SK-MEL-5 (cell line): ENCODE measurements around the gene NONO. TPM values are rescaled to one million over a fixed set of nuclear protein-coding genes. Genes with fewer than 3 reads are reported as not detected.
"Not testable (repeated sequence)": the region's sequence is repeated elsewhere in the genome, so short reads cannot be mapped to it uniquely, and the experiment has no call there.

ENCODE experiments used
- DNase-seq: peaks from one replicate; pipeline ENCODE4 v3.0.0-alpha.2; 2016; ENCODE audit warnings: low read depth, low spot score
- in situ Hi-C: cut with HindIII; loops from 2 replicates; pipeline ENCODE4 v1.10.0; 2016; ENCODE audit warnings: low sequenced_read_pairs, high pct_unique_total_duplicates, low pct_unique_long_range_greater_than_20kb
- polyA plus RNA-seq, 2 experiments: library from polyadenylated mRNA; depleted of rRNA; stranded (reverse); fragments of >200 nt; gene quantifications; 2 replicates each; pipeline ENCODE4 v1.2.3, GENCODE V29; 2015
- total RNA-seq: library from RNA; depleted of rRNA; stranded (reverse); fragments of >200 nt; shearing (Covaris generic); gene quantifications from 2 replicates; pipeline ENCODE4 v1.2.3, GENCODE V29; 2014; rRNA removed

The NONO gene, protein sequence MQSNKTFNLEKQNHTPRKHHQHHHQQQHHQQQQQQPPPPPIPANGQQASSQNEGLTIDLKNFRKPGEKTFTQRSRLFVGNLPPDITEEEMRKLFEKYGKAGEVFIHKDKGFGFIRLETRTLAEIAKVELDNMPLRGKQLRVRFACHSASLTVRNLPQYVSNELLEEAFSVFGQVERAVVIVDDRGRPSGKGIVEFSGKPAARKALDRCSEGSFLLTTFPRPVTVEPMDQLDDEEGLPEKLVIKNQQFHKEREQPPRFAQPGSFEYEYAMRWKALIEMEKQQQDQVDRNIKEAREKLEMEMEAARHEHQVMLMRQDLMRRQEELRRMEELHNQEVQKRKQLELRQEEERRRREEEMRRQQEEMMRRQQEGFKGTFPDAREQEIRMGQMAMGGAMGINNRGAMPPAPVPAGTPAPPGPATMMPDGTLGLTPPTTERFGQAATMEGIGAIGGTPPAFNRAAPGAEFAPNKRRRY
- total RNA-seq = 496 and 503 TPM in 2 replicates
- 374 and 429 TPM in 2 replicates for polyA plus RNA-seq (2015; cell fraction: cytosol; rRNA removed)
- polyA plus RNA-seq (2015; cell fraction: nucleus; rRNA removed) = 922 and 970 TPM in 2 replicates

DNA sequence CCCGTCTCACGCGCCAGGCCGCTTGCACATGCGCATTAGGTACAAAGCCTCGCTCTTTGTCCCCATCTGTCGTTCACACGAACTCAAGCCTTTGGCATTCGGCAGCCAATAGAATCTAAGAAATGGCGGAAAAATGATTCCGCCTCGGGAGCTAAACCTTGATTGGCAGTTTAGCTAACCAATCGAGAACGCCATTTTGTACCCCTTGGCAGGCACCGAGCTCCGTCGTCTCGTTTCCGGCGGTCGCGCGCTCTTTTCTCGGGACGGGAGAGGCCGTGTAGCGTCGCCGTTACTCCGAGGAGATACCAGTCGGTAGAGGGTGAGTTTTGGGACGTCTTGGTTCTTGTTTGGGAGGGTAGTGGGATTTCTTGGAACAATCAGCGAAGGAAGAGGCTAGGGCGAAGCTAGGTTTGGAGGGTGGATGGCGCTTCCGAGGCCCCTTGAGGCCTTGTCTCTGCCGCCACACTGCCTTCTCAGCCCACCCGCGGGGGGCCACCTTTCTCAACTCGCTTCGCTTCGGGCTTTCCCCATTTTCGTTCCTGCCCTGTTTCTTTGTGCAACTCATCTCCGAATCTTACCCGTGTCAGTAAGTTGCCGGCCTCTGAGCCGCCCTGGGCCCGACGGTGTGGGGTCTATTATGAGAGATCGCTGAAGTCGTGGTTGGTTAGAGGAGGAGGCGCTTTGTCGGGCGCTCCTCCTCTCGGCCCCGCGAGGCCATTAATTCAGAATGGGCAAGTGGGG is at the start of gene NONO:
TSS of gene NONO (plus strand) at position 233 of the 741 bp plus-strand sequence. CDS start 7,003 bp downstream, outside the sequence.
- in situ Hi-C loops = no loop called here

DNA sequence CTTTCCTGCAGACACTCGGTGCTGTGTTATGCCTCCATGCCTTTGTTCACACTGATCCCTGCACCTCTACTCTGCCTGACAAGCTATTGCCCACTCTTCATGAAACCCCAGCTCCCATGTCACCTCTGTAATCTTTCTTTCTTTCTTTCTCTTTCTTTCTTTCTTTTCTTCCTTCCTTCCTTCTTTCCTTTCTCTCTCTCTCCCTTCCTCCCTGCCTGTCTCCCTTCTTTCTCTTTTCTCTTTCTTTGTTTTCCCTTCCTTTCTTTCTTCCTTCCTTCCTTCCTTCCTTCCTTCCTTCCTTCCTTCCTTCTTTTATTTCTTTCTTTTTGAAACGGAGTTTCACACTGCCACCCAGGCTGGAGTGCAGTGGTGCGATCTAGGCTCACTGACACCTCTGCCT is 48.0 kb upstream of the NONO start:
- in situ Hi-C loops = no loop called here
- DNase-seq = no peak

More for the DNA sequence above, at the start of gene NONO:
- DNase-seq = peak; percentile 98

DNA sequence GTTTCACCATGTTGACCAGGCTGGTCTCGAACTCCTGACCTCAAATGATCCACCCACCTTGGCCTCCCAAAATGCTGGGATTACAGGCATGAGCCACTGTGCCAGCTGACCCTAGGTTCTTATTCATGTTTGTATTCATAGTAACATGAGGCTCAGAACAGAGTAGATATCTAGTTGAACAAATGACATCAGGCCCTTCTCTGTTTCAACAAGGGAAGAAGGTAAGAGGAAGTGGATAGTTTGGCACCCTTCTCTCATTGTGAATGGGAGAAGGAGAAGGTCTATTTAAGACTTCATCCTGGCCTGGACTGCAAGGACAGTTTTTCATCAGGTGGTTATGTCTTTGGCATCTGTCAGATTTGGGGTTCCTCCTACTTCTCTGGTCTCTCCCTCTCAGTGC is 46.6 kb upstream of the NONO start:
- in situ Hi-C loops = no loop called here
- DNase-seq = no peak

DNA sequence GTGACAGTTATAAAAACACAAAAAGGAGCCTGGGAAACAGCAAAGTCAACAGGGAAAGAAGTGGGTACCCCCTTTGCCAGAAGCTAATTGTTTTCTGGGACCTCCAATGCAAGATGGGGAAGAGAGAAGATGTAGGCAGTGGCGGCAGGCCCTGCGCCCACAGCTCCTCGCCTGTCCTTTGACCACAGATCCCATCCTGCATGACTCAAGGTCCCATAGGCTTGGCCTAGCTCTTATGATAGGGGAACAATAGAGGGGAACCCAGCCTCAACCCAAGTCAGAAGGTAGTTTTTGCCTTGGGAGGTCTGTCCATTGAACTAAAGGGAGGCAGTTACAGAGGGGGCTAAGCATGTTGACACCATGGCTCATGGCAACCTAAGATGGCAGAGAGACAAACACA is 43.7 kb upstream of the NONO start:
- in situ Hi-C loops = no loop called here
- DNase-seq = no peak

DNA sequence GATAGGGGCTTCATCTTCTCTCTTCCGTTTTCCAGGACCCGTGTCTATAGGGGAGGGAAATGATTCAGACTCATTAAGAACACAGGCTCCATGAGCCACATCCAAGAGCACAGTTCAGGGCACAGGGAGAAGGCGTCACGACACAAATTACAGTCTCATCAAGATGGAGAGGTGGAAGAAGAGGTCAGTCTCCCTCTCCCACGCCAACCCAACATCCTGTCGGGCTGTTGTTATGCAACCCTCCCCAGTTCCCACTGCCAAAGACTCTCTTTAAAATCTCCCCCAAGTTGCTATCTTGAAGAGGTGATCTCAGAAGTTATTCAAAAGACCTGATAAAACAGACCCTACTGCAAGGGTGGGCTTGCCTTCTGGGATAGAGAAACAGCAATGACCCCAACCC is 42.1 kb upstream of the NONO start:
- no peak for DNase-seq
- in situ Hi-C loops = no loop called here

DNA sequence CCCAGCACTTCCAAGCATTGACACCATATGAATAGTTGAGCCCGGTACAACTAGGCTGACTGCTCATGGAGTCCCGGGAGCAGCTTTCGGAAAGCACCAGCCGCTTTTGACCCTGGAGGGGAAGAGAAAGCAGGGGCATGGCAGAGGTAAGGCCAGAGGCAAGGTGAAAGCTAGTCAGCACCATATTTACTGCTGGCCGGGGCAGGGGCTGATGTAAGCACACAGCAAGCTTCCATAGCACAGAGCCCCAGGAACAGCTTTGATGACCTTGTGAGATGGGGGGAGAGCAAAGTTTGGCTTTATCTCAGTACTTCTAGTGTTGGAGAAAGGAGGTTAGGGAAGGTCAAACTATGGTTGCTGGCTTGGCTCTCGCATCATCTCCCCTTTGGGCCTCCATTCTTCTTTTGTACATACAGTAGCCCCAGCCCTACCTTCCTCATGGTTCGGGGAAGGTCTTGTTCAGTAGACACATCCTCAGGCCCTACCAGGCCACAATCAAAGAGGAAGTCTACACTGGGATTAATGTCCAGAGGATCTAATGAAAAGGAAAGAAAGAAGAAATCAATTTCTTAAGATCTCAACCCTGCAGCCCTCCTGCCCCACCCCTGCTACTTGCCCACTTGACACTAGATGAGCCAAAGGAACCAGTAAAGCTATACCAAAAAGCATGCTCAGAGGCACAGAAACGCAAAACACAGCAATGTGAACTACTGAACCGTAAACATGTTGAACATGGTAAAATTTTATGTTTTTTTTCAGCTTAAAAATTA is 38.9 kb upstream of the NONO start:
- in situ Hi-C loops = no loop called here
- no peak for DNase-seq

DNA sequence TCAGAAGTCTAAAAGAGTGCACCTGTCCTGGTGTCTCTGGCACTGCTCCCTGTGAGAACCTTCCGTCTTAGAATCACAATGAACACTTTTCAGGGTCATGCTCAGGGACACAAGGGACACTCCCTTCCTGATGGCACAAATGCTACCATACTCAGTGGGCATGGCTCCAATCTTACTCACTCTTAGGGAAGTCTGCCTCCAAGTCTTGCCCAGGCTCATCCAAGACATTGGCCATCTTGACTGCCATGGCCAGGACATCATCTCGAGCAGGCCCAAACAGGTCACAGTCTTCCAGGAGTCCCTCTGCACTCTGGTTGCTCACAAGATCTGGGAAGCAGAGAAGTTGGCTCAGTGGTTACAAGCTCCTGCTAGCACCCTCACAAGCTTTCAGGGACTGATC is 38.3 kb upstream of the NONO start:
- in situ Hi-C loops = no loop called here
- no peak for DNase-seq

DNA sequence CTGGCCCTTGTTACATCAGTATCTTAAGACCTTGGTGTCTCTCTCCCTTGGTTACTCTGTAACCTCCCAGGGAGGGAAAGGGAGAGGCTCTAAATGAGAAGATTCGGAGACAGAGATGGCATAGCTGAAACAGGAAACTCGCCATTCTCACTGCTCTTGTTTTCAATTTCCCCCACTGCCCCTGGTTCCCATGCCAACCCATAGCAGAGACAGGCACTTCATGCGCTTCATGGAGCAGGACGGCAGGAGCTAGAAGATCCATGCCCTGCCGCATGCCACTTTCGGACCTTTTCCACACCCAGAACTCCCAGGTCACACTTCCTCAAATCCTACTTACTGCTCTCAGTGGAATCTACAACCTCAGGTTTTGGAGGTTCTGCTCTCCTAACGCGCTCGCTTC is 32.6 kb upstream of the NONO start:
- in situ Hi-C loops = no loop called here

DNA sequence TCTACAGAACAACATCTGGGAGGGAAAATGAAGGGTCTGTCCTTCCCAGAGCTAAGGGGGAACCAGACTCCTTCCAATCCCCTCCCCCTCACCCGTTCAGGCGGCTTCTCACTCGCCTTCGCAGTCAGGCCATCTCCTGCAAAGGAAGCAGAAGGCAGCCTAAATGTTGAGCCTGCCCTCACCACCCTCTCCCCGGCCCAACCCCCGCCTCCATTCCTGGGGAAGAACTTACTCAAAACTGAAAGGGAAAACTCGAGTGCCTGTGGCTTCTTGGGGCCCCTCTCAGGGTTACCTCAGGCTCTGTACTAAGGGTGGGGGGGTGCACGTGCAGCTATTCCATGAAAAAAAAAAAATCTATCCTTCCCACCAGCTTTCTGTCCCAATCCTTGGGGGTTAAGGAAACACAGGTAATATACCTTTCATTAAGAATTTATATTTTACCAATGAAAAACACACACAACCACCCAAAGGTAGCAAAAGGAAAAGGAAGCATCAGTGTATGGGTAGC is 31.9 kb upstream of the NONO start:
- in situ Hi-C loops = no loop called here

More for the DNA sequence above, 32.6 kb upstream of the NONO start:
- no peak for DNase-seq

DNA sequence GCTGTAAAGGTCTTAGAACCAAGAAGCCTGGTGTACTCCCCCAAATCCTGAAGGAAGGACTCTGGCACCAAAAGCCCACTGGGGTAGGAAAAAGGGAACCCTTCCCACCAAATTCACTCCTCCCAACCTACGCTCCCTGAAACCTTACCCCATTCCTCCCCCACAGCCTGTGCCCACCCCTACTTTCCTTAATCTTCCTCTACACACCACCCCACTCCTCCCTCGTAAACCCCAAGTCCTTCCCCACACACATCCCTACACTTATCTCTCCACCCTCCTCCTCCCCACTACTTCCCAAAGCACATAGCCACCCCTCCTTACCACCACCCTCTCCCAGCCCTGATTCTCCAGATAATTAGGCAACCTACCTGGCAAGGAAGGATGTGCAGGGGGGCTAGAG is 31.2 kb upstream of the NONO start:
- in situ Hi-C loops = no loop called here
- no peak for DNase-seq

More for the DNA sequence above, 31.9 kb upstream of the NONO start:
- no peak for DNase-seq

DNA sequence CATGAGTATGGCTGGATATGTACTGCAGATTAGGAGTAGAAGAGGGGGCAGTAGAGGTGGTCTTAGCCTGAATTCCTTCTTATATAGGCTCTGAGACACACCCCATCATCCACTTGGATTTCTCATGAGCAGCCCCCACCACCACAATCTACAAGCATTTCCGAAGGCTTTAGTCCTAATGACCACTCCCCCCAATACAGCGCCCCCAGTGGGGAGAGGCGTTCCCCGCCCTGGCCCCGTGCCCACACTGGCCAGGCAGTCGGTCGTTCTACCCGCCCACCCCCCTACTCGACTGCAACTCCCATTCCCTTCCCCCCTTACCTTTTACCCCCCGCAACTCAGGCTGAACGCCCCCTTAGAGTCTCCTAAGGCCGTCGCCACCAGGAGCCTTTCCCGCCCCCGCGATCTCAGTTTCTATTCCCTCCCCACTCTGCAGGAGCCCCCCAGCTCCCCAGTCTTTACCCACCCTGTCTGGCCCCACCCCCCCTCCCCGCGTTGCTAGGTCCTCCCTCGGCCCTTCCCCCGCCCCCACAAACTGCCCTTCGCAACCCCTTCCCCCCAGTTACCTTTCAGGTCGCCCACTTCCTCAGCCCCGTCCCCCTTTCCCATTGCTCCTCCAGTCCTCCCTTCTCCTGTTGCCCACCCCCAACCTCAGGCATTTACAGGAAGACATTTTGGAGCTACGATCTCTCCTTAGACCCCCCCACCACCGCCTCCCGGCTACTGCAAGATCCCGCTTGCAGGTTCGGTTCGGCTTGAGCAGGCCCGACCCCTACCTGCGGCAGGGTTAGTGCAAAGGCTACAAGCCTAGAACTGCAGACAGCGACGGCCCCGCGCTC is 30.0 kb upstream of the NONO start:
- in situ Hi-C loops = no loop called here
- DNase-seq = peak; percentile 38

DNA sequence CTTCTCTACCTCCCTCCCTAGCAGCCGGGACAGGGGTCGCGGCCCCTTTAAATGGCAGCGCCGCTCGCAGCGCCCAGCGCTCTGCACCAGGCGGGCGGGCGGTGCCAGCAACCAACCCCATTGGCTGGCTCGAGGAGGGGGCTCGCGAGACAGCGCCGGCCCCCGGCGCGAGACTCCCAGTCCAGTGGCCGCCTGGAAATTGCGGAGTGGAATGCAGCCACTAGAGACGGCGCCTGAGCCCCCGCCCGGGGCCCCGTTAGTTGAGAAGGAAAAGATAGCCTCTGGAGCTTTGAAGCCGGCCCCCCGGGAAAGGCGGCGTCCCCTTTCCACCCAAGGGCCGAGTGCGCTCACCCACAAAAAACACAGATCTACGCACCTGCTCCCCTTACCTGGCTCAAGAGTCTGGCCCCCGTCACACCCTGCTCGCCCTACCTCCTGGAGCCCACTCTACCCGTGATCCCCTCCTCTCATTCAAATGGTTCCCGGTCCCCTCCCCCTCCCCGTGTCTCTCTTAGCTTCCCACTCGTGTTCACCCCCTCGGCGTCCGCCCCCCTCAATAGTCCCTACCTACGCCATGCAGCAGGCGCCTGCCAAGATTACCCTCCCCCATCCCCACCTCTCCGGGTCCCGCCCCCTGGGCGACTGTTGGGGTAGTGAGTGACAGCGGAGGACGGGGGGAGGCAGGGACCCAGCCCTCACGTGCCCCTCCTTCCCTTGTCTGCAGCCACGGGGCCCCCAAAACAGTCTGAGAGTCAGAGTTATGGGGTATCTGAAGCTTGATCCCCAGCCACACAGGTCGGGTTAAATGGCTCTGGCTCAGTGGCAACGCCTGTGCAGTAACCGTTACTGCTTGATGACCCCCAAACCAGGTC is 29.1 kb upstream of the NONO start, which contains the start of gene ZMYM3:
TSS of gene ZMYM3 (minus strand) at position 49 of the 872 bp plus-strand sequence. CDS start 885 bp downstream, outside the sequence.
- in situ Hi-C loops = no loop called here

DNA sequence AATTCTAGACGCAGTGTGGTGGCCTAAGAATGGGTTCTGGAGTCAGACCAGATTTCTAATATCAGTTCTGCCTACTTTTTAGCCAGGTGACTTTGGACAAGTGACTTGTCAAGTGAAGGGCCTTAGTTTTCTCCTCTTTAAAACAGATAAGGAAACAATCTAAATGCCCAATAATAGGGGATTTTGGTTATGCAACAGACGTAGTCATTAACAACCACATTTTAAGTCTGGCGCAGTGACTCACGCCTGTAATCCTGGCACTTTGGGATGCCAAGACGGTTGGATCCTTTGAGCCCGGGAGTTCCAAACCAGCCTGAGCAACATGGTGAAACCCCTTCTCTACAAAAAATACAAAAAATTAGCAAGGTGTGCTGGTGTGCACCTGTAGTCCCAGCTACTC is 27.4 kb upstream of the NONO start:
- in situ Hi-C loops = no loop called here
- no peak for DNase-seq

More for the DNA sequence above, 29.1 kb upstream of the NONO start, which contains the start of gene ZMYM3:
- DNase-seq = peak; percentile 83

DNA sequence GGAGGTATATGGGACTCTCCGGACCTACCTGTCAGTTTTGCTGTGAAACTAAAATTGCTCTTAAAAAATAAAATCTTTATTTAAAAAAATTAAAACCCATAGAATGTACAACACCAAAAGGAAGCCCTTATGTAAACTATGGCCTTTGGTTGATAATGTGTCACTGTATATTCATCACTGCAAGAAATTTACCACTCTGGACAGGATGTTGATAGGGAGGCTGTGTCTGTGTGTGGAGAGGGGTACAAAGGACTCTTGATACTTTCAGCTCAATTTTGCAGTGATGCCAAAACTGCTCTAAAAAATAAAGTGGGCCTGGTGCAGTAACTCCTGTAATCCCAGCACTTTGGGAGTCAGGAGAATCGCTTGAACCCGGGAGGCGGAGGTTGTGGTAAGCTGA is 26.6 kb upstream of the NONO start:
- in situ Hi-C loops = no loop called here

DNA sequence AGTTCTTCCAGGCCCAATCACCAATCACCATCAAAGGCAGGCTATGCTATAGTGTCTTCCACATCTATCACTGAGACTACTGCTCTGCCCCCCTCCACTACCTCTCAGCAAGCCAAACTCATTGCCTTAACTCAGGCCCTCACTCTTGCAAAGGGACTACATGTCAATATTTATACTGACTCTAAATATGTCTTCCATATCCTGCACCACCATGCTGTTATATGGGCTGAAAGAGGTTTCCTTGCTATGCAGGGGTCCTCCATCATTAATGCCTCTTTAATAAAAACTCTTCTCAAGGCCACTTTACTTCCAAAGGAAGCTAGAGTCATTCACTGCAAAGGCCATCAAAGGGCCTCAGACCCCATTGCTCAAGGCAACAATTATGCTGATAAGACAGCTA is 14.8 kb upstream of the NONO start:
- in situ Hi-C loops, DNase-seq: not testable (repeated sequence)

More for the DNA sequence above, 26.6 kb upstream of the NONO start:
- DNase-seq = no peak
